GM19043 (cell line): ENCODE results near the gene PTPRD.

Source experiments
- ATAC-seq: cut with Tn5 transposase; IDR thresholded peaks from one replicate; pipeline ENCODE4 v1.9.1; 2021; ENCODE audit warnings: low read depth; ENCODE audit not compliant: unreplicated experiment

PTPRD gene

DNA sequence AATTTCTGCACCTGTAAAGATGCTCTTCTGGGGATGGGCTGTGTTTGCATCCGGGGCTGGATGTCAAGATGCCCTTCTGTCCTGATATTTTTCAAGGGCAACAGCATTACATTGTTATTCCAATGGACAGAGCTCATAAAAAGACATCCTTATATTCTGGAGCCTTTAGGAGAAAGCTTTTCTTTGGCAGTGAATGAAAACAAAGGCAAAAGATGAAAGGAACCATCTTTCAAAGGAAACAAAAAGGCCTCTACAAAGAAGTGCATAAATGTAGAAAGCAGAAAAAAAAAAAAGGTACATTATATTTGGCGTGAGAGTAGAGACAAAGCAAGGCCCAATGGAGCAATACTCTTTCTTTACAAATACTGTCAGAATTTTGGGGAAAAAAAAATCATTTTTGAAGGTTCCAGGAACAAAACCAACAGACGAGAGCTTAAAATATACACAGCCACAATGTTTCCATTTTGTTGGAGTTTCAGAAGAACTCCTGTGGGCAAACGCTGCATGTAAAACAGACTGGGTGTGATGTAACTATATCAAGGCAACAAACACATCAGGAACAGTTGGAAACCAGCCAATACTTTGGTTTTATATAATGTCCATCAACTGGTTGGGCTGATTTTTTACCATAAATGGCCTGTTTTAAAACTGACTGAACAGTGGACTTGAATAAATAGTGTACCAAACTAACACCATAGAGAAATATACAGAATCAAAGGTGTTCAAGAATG, 1927.7 kb downstream of the PTPRD start:
- ATAC-seq = no peak

DNA sequence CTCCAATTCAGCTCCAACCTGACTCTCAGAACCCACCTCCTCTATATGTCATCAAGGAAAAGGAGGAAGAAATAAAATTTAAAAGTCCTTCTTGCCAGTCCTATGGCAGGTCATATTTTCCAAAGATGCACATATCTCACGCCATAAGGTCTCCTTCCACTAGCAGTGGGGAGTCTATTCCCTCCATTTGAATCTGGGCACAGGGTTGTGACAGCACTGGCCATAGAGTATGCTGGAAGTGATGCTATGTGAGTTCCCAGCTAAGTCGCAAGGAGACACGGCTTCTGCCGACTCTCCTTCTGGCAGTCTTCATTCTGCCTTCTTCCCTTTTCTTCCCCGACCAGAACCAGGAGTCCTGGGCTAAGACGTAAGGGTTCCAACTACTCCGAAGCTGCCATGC, 1929.3 kb downstream of the PTPRD start:
- ATAC-seq = no peak

DNA sequence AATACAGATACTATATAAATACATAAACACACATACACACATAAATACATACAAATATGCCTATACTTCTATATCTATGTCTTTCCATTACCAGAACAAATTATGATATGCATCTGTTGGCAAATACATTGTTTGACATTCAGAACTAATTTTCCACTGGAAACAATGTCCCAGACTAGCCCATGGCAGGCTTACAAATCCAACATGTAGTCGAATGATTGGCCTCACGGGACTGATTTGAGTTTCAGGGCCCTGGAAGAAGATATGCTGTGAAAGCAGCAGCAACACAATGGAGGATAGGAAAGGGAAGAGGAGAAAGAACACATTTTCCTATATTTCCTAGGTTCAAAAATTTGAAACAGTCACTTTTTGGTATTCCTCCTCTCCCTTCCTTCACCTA, 1932.1 kb downstream of the PTPRD start:
- no peak for ATAC-seq

DNA sequence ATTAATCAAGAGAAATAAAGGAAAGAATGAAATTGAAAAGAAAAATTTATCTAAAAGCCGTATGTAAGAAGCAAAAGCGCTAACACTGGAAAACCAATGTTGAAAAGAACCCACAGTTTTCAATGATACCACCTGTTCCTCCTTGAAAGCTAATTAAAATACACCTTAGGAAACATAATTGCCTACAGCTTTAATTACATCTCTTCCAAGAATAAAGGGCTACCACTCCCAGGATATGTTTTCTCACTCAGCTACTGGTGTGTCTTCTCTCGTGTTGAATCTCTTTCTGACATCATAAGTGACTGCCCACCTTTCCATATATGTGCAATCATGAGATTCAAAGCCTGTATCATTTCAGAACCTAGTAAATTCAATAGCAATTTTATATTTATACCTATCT, 1932.6 kb downstream of the PTPRD start:
- no peak for ATAC-seq

DNA sequence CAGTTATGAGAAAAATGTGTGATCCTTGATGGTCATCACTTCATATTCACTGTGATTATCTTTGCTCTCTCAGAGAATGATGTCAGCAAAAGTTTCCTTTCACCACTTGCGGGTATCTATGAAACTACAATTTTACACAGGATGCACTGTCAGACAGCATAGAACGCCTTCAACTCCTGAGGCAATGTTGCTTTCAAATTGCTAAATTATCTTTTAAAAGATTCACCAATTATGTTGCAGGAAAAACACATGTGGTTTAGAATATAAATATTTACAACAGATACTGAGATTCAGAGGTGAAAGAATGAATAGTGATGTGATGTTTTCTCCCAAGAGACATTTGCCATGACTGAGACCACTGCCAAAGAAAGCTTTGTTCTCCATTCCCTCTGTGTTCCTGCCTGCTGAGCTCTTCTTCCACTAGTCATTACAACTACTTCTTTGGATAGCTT, 1933.4 kb downstream of the PTPRD start:
- no peak for ATAC-seq

DNA sequence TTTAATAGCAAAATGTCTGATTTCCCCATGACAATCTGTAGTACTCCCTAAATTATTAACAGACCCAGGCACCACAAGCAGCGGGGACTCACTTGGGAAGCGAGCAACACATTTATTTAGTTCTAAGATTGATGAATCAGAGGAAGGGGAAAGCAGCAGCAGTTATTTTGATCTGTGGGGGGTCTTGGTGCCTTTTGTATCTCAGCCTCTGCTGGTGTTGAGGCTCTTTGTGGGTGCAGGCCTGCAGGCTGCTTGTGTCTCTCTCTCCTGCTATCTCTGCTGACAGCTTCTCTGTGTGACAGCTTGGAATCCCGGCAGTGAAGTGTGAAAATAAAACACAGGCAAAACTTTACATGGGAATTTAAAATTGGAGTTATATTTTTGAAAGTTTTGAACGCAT, 1935.1 kb downstream of the PTPRD start:
- ATAC-seq = no peak

DNA sequence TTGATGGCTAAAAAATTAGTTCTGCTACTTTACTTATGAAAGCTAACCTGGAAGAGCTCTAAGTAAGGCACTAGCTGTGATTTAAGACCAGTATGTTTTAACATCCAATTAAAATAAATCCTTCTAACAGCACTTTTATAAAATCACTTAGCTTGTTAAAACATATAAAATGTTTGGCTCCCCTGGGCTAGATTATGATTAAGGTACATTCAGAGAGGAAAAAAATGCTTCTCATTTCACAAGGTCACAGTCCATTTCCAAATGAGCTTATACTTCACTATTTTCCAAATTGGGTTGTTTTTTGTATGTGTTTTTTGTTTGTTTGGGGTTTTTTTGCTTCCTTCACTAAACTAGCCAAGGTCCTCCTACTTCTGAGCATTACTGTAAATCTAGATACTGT, 1938.3 kb downstream of the PTPRD start:
- no peak for ATAC-seq

DNA sequence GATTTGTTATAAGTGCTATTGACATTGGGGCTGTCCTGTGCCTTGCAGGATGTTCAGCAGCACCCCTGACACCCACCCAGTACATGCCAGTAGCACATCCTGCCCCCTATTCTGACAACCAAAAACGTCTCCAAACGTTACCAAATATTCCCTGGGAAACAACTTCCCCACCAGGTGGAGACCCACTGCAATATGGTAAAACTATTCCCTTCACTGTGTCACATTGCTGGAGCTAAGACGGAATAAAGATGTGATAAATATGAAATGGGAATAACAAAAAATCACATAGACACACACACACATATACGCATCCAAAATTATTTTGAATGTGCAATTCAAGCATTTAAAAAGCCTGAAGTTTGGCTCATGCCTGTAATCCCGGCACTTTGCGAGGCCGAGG, 1939.0 kb downstream of the PTPRD start:
- no peak for ATAC-seq

DNA sequence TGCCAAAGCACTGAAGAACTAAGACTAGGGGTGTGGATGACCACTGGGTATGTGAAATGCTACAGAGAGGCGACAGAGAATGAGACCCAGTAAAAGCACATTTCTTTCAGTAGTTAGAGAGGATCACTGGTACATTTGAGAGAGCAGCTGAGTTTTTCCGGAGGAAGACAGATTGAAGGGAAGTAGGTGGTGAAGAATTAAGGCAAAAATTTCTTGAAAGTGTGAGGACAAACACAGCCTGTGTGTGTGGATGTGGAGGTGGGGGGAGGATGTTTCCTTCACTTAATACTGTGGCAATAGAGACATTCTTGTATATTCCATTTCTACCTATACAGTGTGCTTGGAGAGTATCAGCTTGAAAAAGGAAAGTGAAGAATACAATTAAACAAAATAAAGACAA, 1942.1 kb downstream of the PTPRD start:
- no peak for ATAC-seq

DNA sequence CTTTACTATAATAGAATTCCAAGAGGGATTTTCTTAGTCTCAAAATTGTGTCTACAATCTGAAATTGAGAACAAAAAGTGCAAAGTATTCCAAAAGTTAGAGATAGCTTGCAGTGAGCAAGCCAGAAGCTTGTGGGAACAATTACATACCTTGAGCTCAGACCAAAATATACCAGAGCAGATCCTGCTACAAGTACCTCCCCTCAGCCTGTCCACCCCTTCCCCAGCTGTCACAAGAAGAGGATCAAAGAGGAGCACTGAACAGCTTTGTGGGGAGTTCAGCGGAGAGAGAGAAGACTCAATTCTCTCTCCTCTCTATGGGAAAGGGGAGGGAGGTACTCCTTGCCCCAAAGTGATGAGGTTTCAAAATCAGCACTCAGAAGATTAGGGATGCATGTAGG, 1944.1 kb downstream of the PTPRD start:
- no peak for ATAC-seq

DNA sequence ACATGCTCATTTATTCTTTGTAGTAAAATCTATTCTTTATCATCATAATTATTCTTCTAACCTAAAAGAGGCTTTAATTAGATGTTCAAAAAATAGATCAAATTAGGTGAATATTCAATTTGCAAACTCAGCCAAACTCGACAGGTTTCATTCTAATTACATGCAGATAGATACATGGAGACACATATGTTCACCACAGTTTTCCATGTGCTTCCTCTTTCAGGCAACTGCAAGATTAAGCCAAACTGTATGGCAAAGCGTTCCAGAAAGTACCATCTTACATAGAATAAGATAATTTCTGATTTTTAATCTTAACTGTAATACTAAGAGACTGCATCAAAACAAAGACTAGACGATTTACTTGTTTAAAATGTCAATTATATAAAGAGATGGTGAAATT, 1944.6 kb downstream of the PTPRD start:
- no peak for ATAC-seq

DNA sequence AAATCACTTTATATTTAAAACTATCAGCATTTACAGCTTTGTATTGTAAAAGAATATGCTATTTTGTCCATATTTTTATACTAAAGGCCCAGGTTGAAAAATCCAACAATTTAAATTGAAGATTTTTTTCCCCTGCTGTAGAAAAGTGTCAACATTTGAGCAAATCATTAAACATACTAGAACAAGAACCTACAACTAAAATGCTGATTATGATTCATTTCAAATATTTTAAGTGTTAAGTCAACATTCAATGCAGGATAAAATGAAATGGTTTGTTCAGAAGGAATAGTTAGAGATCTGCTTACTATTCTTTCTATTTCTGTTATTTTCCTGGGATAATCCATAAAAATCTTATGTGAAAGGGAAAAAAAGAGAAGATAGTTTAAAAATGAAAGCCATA, 1946.7 kb downstream of the PTPRD start:
- no peak for ATAC-seq

DNA sequence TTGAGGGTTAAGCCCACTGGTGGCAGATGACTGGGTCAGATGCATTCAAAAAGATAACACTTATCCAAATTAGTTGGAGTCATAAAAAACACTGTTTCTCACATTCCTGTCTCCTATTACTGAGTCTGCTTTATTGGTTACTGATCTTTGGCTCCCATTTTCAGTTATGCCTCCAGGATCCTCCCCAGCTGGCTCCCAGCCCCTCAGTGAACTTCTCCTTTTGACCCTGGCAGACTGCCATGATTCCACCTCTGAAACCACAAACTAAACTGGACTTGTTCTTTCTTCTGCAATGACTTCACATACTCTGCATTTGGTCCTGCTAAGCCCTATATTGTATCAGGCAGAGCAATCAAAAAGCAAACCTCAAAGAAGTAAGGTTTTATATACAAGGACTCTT, 1952.4 kb downstream of the PTPRD start:
- ATAC-seq = no peak

DNA sequence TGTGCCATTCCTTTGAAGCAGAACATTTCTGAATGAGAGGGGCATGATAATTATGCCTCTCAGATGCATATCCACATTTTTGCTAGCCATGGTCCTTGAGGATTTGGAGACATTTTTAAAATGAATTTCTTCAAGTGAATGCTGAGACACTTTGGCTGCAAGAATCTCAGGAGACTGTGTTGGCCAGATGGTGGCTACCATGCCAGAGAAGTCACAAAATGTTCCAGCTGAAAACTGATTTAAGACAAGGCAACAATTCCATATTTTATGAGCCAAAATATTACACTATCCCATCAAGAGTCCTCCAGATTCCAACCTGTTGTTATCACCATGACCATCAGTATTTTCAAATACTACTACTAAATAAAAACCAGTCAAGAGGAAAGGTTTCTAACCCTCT, 1953.7 kb downstream of the PTPRD start:
- no peak for ATAC-seq

DNA sequence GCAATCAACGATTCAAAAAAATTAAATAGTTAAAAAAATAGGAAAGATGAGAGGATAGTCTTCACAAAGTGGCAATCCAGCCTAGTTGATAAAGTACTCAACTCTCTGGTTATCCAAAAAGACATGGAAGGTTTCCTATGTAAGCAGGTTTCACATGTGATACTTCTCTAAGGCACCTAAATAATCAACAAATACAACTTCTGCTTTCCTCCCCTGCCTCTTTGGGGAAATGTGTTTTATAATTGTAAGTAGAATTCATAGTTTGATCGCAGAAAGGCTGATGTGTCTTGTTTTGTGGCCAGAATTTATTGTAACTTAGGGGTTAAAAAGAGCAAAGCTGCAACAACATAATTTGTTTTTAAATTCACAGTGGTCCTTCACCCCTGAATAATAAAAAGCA, 1957.7 kb downstream of the PTPRD start:
- ATAC-seq = no peak

DNA sequence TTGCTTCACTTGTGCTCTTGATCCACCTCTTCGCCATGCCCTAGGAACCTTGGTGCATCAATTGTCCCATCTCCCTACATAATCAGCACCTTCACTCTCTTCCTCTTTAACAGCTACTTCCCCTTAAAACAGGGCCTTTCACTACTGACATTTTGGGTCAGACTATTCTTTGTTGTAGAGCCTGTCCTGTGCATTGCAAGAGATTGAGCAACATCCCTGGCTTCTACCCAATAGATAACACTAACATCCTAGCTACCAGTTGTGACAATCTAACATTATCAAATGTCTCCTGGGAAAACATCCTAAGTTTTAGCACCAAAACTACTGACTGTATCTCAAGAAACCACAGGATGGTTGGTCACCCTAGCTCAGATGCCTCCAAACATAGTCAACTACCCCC, 1958.9 kb downstream of the PTPRD start:
- ATAC-seq = no peak

DNA sequence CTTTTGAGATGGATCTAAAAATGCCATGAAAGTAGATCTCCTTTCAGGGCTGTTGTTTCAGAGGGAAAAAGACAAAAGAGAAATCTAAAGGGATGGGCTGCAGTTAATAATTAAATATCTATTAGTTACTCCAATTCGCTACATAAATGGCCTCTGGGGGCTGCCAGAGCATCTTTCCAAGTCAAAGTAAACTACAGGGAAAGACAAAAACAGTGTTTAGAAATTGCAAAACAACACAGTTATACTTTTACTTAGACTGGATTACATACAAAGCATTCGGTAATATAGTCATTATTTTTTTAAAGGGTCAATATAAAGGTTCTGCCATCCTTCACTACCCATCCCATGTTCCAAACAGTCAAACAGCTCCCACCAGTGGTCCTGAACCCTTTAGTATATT, 1959.7 kb downstream of the PTPRD start:
- no peak for ATAC-seq

DNA sequence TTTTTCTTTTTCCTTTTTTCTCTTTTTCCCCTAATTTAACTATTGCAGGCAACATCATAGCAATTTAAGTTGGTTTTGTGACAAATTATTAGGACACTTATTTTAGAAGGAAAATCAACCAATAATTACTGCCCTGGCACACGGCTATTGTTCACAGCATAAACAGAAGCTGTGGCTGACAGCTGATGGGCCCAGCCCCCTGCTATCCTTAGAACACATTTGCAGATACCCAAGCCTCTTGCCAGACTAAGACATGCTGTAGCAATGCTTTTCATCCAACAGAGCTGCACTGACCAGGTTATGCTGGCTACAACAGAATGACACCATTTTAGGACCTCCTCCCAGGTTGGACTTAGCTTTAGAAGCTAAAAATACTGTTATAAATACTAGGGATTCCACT, 1960.5 kb downstream of the PTPRD start:
- ATAC-seq = no peak

DNA sequence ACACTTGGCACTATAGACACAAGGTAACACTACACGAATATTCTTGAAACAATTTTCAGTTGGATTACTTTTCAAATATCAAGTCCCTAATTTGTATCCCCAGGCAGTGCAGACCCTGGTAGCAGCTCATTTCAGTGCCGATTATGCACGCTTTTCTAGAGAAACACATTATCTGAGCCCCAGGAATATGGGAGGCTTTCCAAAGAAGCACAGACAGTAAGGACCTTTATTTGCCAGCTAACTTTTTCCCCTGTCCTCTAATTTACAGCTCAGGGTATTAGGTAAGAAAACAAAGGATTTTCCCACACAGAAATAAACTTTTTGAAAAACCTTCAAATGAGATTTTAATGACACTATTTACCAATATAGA, 1961.0 kb downstream of the PTPRD start:
- no peak for ATAC-seq

DNA sequence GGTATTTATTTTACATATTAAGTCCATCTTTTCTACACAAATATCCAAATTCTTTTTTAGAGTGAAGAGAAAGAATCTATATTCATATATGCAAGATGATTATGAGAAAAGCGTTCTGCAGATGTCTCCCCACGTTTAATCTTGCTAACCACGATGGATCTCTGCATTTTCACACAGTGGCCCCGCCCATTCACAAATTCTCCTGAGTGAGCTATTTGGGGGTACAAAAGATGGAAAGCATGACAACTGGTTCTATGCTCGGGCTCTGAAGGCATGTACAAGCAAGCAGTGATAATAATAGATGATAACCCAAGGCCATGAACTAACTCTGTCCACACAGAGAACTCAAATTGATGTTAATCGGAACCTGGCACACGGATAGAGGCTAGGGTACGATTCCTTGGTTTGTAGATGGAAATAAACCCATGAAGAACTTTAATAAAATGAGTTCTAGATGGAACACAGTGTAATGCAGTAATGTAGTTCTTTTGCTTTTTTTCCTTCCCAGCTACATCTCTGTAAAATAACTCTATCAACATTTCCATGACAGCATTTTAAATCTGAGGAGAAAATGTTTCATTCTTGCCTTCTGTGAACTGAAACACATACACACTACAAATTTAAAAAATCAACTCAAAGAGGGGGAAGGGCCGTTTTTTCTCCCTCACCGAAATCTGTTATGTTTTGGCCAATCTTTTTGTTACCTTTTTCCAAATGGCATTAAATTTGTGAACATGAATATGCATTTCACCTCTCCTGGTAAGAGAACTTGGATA, 1961.5 kb downstream of the PTPRD start:
- no peak for ATAC-seq

DNA sequence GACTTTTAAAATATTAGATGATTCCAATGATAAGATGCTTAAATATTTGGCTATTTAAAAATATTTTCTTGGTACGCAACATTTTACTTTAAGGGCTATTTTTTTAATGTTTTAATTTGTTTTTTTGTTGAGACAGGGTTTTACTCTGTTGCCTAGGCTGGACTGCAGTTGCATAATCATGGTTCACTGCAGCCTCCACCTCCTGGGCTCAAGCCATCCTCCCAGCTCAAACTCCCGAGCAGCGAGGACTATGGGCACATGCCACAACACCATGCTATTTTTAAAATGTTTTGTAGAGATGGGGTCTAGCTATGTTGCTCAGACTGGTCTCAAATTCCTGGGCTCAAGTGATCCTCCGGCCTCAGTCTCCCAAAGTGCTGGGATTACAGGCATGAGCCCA, 1963.0 kb downstream of the PTPRD start:
- no peak for ATAC-seq

DNA sequence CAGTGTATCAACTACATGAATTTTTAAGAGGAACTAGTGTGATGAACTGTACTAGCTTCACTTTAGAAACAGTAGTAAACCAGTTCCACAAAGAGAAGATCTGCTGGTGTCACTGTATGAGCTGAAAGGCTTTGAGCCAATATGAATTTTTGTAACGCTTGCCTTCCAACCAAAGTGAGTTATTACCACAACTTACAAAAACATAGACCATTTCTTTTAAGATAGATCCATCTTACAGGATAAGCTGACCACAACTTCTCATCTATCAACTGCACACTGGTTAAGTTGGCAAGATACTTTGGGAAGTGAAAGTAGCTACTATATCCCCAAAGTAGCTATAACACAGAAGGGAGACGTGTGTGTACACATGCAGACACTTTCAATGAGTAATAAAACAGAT, 1963.6 kb downstream of the PTPRD start:
- ATAC-seq = no peak
